AG04450 (cell line): ENCODE measurements around the gene QDPR. TPM values are rescaled to one million over a fixed set of nuclear protein-coding genes. Genes with fewer than 3 reads are reported as not detected.

Experiments
- CTCF ChIA-PET: fragments of 300-600, 350-600 bp; formaldehyde crosslinking; extraction: SDS; loops from one replicate; lab custom pipeline; 2022; ENCODE audit warnings: antibody characterized with exemption, inconsistent platforms; lab: Charles Lee
- POLR2A ChIA-PET: fragments of 350-600 bp; formaldehyde crosslinking; extraction: SDS; loops from one replicate; lab custom pipeline; 2021; ENCODE audit warnings: antibody characterized with exemption, inconsistent platforms; lab: Yijun Ruan, JAX
- DNase-seq: peaks from one replicate; pipeline ENCODE4 v3.0.0-alpha.2; 2011; ENCODE audit warnings: low read depth, low spot score
- H3K27ac ChIP-seq: one replicate; pipeline ENCODE4 v1.5.1; 2012; ENCODE audit warnings: low read depth, low read length, control low read depth
- H3K27me3 ChIP-seq: one replicate; pipeline ENCODE4 v1.6.0; 2012; ENCODE audit warnings: low read length; ENCODE audit not compliant: control insufficient read depth, insufficient read depth
- H3K4me3 ChIP-seq: 2 replicates; pipeline ENCODE4 v1.5.1; 2011; ENCODE audit warnings: mild to moderate bottlenecking, low read depth, low read length, control low read depth
- H3K9me3 ChIP-seq: 2 replicates; pipeline ENCODE4 v1.5.1; 2012; ENCODE audit warnings: low read length; ENCODE audit not compliant: control insufficient read depth, insufficient read depth
- CTCF ChIP-seq: IDR thresholded peaks from 2 replicates; pipeline ENCODE4 v1.5.1; 2011; ENCODE audit warnings: low read depth, low read length, control low read depth, inconsistent platforms
- polyA plus RNA-seq: library from polyadenylated mRNA; depleted of rRNA; stranded (reverse); fragments of >200 nt; gene quantifications from 2 replicates; pipeline ENCODE4 v1.2.3, GENCODE V29; 2011

Gene QDPR
- polyA plus RNA-seq, 1 experiment = 36.4 TPM

- CTCF ChIA-PET = interaction anchor here (1.1 to 1.5 kb wide), 3 partner anchors 20 to 54 kb away, joined by 3 to 4 read pairs (median 3); no protein-coding TSS in a partner anchor
- TF ChIP-seq CTCF = no peak
Observed at GRCh38 chr4:17494258-17495190, 17.4 kb downstream of the QDPR start.

DNA sequence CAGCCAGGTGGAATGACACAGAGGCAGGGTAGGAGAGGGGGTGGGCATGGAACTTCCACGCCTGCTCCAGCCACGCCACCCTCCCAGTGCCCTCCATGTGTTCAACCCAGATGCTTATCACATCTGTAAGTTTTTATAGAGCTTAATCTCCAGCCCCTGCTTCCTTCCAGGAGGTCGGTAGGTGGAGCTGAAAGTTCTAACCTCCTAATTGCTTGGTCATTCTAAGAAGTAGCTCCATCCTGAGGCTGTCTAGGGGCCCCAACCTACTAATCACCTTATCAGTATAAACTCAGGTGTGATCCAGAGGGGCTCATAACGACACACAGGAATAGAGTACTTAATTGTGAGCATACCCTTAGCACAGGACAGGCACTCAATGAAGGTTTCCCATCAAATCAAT is 18.3 kb downstream of the QDPR start:
- ChIA-PET CTCF (interaction anchor here (1.1 to 1.5 kb wide), 3 partner anchors 19 to 55 kb away, joined by 3 to 4 read pairs (median 3); no protein-coding TSS in a partner anchor), POLR2A (no interaction called here)

More at GRCh38 chr4:17494258-17495190, 17.4 kb downstream of the QDPR start:
- no peak overlapping the region for H3K4me3 ChIP-seq
- H3K27me3 ChIP-seq = no peaks in the 10 kb centered on the region
- no peak for DNase-seq
- H3K9me3 ChIP-seq = peaks cover 4% of the 10 kb centered on the region; the same call in 1 of the 2 replicates
- POLR2A ChIA-PET = no interaction called here
- no peak overlapping the region for H3K27ac ChIP-seq

GRCh38 chr4:17492876-17493275 is 19.0 kb downstream of the QDPR start:
- TF ChIP-seq CTCF = no peak
- Histone ChIP-seq H3K27ac (no peak overlapping the region), H3K4me3 (no peak overlapping the region), H3K9me3 (peaks cover 4% of the 10 kb centered on the region; the same call in 1 of the 2 replicates), H3K27me3 (no peaks in the 10 kb centered on the region)
- ChIA-PET CTCF (interaction anchor here (1.1 to 1.5 kb wide), 3 partner anchors 19 to 56 kb away, joined by 3 to 4 read pairs (median 3); no protein-coding TSS in a partner anchor), POLR2A (no interaction called here)
- DNase-seq = no peak

More for the DNA sequence above, 18.3 kb downstream of the QDPR start:
- H3K9me3 ChIP-seq = peaks cover 4% of the 10 kb centered on the region; the same call in 1 of the 2 replicates
- no peaks in the 10 kb centered on the region for H3K27me3 ChIP-seq
- TF ChIP-seq CTCF = no peak
- H3K27ac ChIP-seq = no peak overlapping the region
- no peak for DNase-seq
- no peak overlapping the region for H3K4me3 ChIP-seq

DNA sequence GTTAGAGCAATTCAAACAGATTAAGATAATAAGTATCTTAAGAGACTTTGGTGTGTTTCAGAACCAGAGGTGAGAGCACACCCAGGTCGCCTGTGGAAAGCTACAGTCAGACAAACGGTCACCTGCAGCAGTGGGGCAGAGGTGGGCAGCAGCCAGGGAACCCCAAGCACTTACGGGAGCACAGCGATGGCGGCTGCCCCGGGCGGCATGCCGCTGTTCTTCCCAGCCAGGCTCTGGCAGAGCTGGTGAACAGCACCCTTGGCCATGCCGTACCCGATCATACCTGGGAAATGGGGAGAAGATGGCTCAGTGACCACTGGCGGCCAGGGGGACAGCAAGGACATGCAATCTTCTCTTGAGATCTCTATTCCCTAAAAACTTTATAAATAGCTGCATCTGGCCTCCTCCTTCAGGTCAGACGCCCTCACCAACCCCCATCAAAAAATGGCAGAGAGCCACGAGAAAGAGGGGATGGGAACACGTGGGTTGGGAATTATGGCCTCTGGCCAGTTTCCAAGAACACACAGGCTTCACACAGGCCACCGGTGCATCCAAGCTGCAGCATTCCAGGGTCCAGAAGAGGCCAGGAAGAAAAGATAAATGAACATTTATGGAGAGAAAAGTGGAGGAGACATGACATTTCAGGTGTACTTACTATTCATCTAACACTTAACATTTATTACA is 19.7 kb downstream of the QDPR start:
- CTCF ChIA-PET = no interaction called here
- no peak for TF ChIP-seq CTCF
- no peak for DNase-seq
- H3K4me3 ChIP-seq = no peak overlapping the region
- POLR2A ChIA-PET = no interaction called here
- H3K9me3 ChIP-seq = peaks cover 4% of the 10 kb centered on the region; the same call in 1 of the 2 replicates
- H3K27ac ChIP-seq = no peak overlapping the region
- no peaks in the 10 kb centered on the region for H3K27me3 ChIP-seq
